HL-60 (cell line): ENCODE results near the gene AKR1E2.

Source experiments
- POLR2AphosphoS5 ChIP-seq: IDR thresholded peaks from 2 replicates; pipeline ENCODE4 v1.6.1; 2012; ENCODE audit warnings: low read depth
- SPI1 ChIP-seq: IDR thresholded peaks from 2 replicates; pipeline ENCODE4 v1.6.1; 2012; ENCODE audit warnings: low read depth, mild to moderate bottlenecking, borderline replicate concordance
- TF ChIP-seq, protein P1 (sequence below): IDR thresholded peaks from one replicate; pipeline ENCODE4 v1.5.1; 2011; ENCODE audit warnings: low read length, control low read depth, inconsistent platforms; ENCODE audit not compliant: insufficient read depth
- TF ChIP-seq, protein P2 (sequence below): IDR thresholded peaks from 2 replicates; pipeline ENCODE4 v1.6.1; 2012; ENCODE audit warnings: low read depth; ENCODE audit not compliant: insufficient replicate concordance

DNA sequence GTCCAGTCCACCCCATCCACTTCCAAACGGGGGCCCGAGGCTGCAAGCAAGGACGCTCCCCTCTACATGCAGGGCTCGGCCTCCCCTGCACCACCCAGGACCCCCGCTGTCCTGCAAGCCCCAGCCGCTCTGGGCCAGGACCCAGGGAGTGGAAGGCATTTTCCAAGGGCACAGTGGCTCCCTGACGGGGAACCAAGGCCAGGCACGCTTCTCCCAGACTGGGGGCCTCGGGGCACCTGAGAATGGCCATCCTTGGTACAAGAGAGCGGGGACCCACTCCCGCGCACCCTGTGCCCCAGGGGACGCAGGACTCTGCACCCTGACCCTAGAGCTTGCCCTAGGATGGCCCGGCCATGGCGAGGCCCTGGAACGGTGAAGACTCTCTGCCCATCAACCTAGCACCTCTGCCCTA lies 545 bp upstream of the AKR1E2 start:
- TF ChIP-seq, protein P1, sequence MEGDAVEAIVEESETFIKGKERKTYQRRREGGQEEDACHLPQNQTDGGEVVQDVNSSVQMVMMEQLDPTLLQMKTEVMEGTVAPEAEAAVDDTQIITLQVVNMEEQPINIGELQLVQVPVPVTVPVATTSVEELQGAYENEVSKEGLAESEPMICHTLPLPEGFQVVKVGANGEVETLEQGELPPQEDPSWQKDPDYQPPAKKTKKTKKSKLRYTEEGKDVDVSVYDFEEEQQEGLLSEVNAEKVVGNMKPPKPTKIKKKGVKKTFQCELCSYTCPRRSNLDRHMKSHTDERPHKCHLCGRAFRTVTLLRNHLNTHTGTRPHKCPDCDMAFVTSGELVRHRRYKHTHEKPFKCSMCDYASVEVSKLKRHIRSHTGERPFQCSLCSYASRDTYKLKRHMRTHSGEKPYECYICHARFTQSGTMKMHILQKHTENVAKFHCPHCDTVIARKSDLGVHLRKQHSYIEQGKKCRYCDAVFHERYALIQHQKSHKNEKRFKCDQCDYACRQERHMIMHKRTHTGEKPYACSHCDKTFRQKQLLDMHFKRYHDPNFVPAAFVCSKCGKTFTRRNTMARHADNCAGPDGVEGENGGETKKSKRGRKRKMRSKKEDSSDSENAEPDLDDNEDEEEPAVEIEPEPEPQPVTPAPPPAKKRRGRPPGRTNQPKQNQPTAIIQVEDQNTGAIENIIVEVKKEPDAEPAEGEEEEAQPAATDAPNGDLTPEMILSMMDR = no peak
- no peak for TF ChIP-seq POLR2AphosphoS5
- TF ChIP-seq SPI1 = no peak
- TF ChIP-seq, protein P2, sequence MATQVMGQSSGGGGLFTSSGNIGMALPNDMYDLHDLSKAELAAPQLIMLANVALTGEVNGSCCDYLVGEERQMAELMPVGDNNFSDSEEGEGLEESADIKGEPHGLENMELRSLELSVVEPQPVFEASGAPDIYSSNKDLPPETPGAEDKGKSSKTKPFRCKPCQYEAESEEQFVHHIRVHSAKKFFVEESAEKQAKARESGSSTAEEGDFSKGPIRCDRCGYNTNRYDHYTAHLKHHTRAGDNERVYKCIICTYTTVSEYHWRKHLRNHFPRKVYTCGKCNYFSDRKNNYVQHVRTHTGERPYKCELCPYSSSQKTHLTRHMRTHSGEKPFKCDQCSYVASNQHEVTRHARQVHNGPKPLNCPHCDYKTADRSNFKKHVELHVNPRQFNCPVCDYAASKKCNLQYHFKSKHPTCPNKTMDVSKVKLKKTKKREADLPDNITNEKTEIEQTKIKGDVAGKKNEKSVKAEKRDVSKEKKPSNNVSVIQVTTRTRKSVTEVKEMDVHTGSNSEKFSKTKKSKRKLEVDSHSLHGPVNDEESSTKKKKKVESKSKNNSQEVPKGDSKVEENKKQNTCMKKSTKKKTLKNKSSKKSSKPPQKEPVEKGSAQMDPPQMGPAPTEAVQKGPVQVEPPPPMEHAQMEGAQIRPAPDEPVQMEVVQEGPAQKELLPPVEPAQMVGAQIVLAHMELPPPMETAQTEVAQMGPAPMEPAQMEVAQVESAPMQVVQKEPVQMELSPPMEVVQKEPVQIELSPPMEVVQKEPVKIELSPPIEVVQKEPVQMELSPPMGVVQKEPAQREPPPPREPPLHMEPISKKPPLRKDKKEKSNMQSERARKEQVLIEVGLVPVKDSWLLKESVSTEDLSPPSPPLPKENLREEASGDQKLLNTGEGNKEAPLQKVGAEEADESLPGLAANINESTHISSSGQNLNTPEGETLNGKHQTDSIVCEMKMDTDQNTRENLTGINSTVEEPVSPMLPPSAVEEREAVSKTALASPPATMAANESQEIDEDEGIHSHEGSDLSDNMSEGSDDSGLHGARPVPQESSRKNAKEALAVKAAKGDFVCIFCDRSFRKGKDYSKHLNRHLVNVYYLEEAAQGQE = no peak
